H1 (cell line): ENCODE measurements around the gene SIK2. TPM values are rescaled to one million over a fixed set of nuclear protein-coding genes. Genes with fewer than 3 reads are reported as not detected.

Source experiments
- CTCF ChIA-PET: fragments of 300-600 bp; sonication (Branson Sonifier 250); formaldehyde crosslinking; loops from one replicate; lab custom pipeline; 2021; ENCODE audit not compliant: partially characterized antibody; lab: Charles Lee
- POLR2A ChIA-PET: fragments of 300-600 bp; sonication (Branson Sonifier 250); formaldehyde crosslinking; loops from one replicate; lab custom pipeline; 2021; ENCODE audit warnings: inconsistent platforms; ENCODE audit not compliant: partially characterized antibody; lab: Charles Lee
- DNase-seq, 2 experiments: peaks; one replicate each; pipeline versions ENCODE4 v3.0.0 to v3.0.0-alpha.2; 2010 to 2022; ENCODE audit warnings: low spot score in 2 of 2, low read depth in 1 of 2, mixed read lengths in 1 of 2
- FAIRE-seq: peaks from 2 replicates; lab custom pipeline; 2011; peaks lifted over from hg19 to GRCh38; lab: Jason Lieb, UNC
- H2AFZ ChIP-seq: 2 replicates; pipeline ENCODE4 v1.8.1; 2012; ENCODE audit warnings: low read length, inconsistent platforms
- H2AK5ac ChIP-seq: 2 replicates; pipeline ENCODE4 v1.6.1; 2013; ENCODE audit warnings: low read depth, low read length
- H2BK120ac ChIP-seq: replicated peaks from 2 replicates; pipeline ENCODE3; 2013; ENCODE audit warnings: low read depth, low read length, inconsistent platforms
- H2BK12ac ChIP-seq: 2 replicates; pipeline ENCODE4 v1.6.1; 2013; ENCODE audit warnings: low read depth, low read length
- H2BK15ac ChIP-seq: 2 replicates; pipeline ENCODE4 v1.6.1; 2013; ENCODE audit warnings: low read length
- H2BK20ac ChIP-seq: 2 replicates; pipeline ENCODE4 v1.6.1; 2013; ENCODE audit warnings: low read length
- H2BK5ac ChIP-seq: 2 replicates; pipeline ENCODE4 v1.6.1; 2013; ENCODE audit warnings: low read depth, low read length
- H3K14ac ChIP-seq: 2 replicates; pipeline ENCODE4 v1.6.1; 2013; ENCODE audit warnings: inconsistent platforms; ENCODE audit not compliant: insufficient read length
- H3K18ac ChIP-seq: 2 replicates; pipeline ENCODE4 v1.6.1; 2013; ENCODE audit warnings: low read length; ENCODE audit errors: extremely low read depth
- H3K23ac ChIP-seq: 2 replicates; pipeline ENCODE4 v1.6.1; 2013; ENCODE audit warnings: inconsistent platforms; ENCODE audit not compliant: insufficient read length
- H3K23me2 ChIP-seq: 2 replicates; pipeline ENCODE4 v1.6.1; 2013; ENCODE audit warnings: low read depth, low read length
- H3K27ac ChIP-seq: 2 replicates; pipeline ENCODE4 v1.6.1; 2011; ENCODE audit warnings: low read depth, low read length, inconsistent platforms
- H3K27me3 ChIP-seq, 4 experiments: replicated peaks in 1 of 4; 1 replicate in 1 of 4; 2 replicates in 3 of 4; pipeline versions ENCODE4 v1.6.1 to v1.8.1; 2011 to 2013; ENCODE audit warnings: low read length in 3 of 4, mild to moderate bottlenecking in 3 of 4, inconsistent platforms in 2 of 4, mixed read lengths in 2 of 4, moderate library complexity in 1 of 4; ENCODE audit not compliant: control insufficient read depth in 3 of 4, insufficient read depth in 3 of 4; ENCODE audit errors: extremely low read depth in 1 of 4
- H3K36me3 ChIP-seq, 4 experiments: 2 replicates each; pipeline versions ENCODE4 v1.6.1 to v1.8.1; 2011 to 2013; ENCODE audit warnings: mild to moderate bottlenecking in 4 of 4, low read length in 3 of 4, moderate library complexity in 2 of 4, control low read depth in 1 of 4, inconsistent platforms in 1 of 4; ENCODE audit not compliant: insufficient read depth in 4 of 4, control insufficient read depth in 2 of 4
- H3K4ac ChIP-seq: replicated peaks from 2 replicates; pipeline ENCODE3; 2013; ENCODE audit warnings: low read length, low read depth, mixed read lengths, inconsistent platforms; ENCODE audit not compliant: insufficient read length
- H3K4me1 ChIP-seq, 4 experiments: replicated peaks in 1 of 4; 1 replicate in 1 of 4; 2 replicates in 3 of 4; pipeline versions ENCODE4 v1.6.1 to v1.8.1; 2011 to 2013; ENCODE audit warnings: low read length in 3 of 4, inconsistent platforms in 2 of 4, mixed read lengths in 1 of 4; ENCODE audit not compliant: insufficient read depth in 4 of 4, control insufficient read depth in 3 of 4
- H3K4me2 ChIP-seq, 2 experiments: 2 replicates each; pipeline versions ENCODE4 v1.6.1 to v1.8.1; 2011 to 2013; ENCODE audit warnings: low read depth in 2 of 2, low read length in 2 of 2, control low read depth in 1 of 2, inconsistent platforms in 1 of 2, mild to moderate bottlenecking in 1 of 2; ENCODE audit not compliant: insufficient read depth in 1 of 2
- H3K4me3 ChIP-seq, 4 experiments: fragments of 200-600, 300-600 bp in 1 of 4; sonication (generic), shearing (Covaris generic), sonication (Bioruptor Twin) in 1 of 4; 2 replicates each; pipeline versions ENCODE4 v1.5.1 to v1.8.1; 2011 to 2016; ENCODE audit warnings: low read length in 4 of 4, low read depth in 3 of 4, control low read depth in 2 of 4, inconsistent platforms in 2 of 4, mild to moderate bottlenecking in 2 of 4, mixed read lengths in 1 of 4, moderate library complexity in 1 of 4; ENCODE audit not compliant: insufficient read depth in 2 of 4; ENCODE audit errors: extremely low read depth in 1 of 4
- H3K56ac ChIP-seq: replicated peaks from 2 replicates; pipeline ENCODE3; 2013; ENCODE audit warnings: low read depth, mild to moderate bottlenecking, mixed read lengths, low read length, inconsistent platforms; ENCODE audit not compliant: insufficient read length
- H3K79me1 ChIP-seq: 2 replicates; pipeline ENCODE4 v1.6.1; 2013; ENCODE audit warnings: low read depth, low read length, control low read depth
- H3K79me2 ChIP-seq, 2 experiments: 2 replicates each; pipeline versions ENCODE4 v1.6.1 to v1.8.1; 2012 to 2013; ENCODE audit warnings: low read length in 2 of 2, mild to moderate bottlenecking in 2 of 2, inconsistent platforms in 1 of 2; ENCODE audit not compliant: insufficient read depth in 2 of 2, control insufficient read depth in 1 of 2
- H3K9ac ChIP-seq, 4 experiments: replicated peaks in 1 of 4; 1 replicate in 1 of 4; 2 replicates in 3 of 4; pipeline versions ENCODE4 v1.6.1 to v1.8.1; 2011 to 2013; ENCODE audit warnings: low read depth in 3 of 4, low read length in 3 of 4, control low read depth in 2 of 4, mild to moderate bottlenecking in 2 of 4, moderate library complexity in 2 of 4, inconsistent platforms in 1 of 4; ENCODE audit errors: extremely low read depth in 1 of 4
- H3K9me3 ChIP-seq, 2 experiments: 2 replicates each; pipeline versions ENCODE4 v1.6.1 to v1.8.1; 2012 to 2013; ENCODE audit warnings: mild to moderate bottlenecking in 2 of 2, moderate library complexity in 2 of 2, control low read depth in 1 of 2, inconsistent platforms in 1 of 2, low read depth in 1 of 2, low read length in 1 of 2, mixed read lengths in 1 of 2; ENCODE audit not compliant: insufficient read depth in 2 of 2
- H4K20me1 ChIP-seq, 2 experiments: replicated peaks in 1 of 2; 2 replicates each; pipeline versions ENCODE3 to v1.8.1; 2011 to 2013; ENCODE audit warnings: inconsistent platforms in 2 of 2, low read length in 2 of 2, mild to moderate bottlenecking in 1 of 2; ENCODE audit not compliant: insufficient read depth in 2 of 2, control insufficient read depth in 1 of 2
- H4K5ac ChIP-seq: 2 replicates; pipeline ENCODE4 v1.6.1; 2013; ENCODE audit warnings: low read length, low read depth, mixed read lengths, inconsistent platforms; ENCODE audit not compliant: insufficient read length
- H4K8ac ChIP-seq: 2 replicates; pipeline ENCODE4 v1.8.0; 2013; ENCODE audit warnings: mild to moderate bottlenecking, moderate library complexity, low read length, inconsistent platforms; ENCODE audit not compliant: insufficient read depth; ENCODE audit errors: extremely low read depth
- H4K91ac ChIP-seq: replicated peaks from 2 replicates; pipeline ENCODE3; 2013; ENCODE audit warnings: low read length, mixed read lengths, inconsistent platforms; ENCODE audit not compliant: insufficient read length
- JUN ChIP-seq: IDR thresholded peaks from 2 replicates; pipeline ENCODE4 v1.6.1; 2011; ENCODE audit warnings: low read depth, mild to moderate bottlenecking, improper control_type of control experiment, low read length
- KDM5A ChIP-seq: fragments of 200-600 bp; IDR thresholded peaks from 2 replicates; pipeline ENCODE4 v1.7.1; 2012; ENCODE audit warnings: mild to moderate bottlenecking, low read length, inconsistent platforms, mixed read lengths
- SIN3A ChIP-seq, 2 experiments: IDR thresholded peaks in 1 of 2; conservative IDR thresholded peaks in 1 of 2; 2 replicates each; pipeline ENCODE4 v1.6.1; 2011 to 2012; ENCODE audit warnings: low read length in 2 of 2, improper control_type of control experiment in 1 of 2, low read depth in 1 of 2, mild to moderate bottlenecking in 1 of 2
- polyA plus RNA-seq, 7 experiments: library from polyadenylated mRNA; depleted of rRNA in 3 of 7; stranded (reverse) in 5 of 7; unstranded in 2 of 7; fragments of >200 nt in 5 of 7; fragments of 200-250 nt in 2 of 7; gene quantifications; 1 replicate in 5 of 7; 2 replicates in 1 of 7; 4 replicates in 1 of 7; pipeline versions ENCODE4 v1.2.1 to v1.2.3, GENCODE V29; 2011 to 2013; ENCODE audit warnings: missing spikeins in 2 of 7, mixed read lengths in 2 of 7
- total RNA-seq: library from RNA; stranded (reverse); fragmentation: NEBNext Ultra II Directional; extraction: Animal tissue kit (Norgen Biotek cat#: 25700); gene quantifications from 2 replicates; pipeline ENCODE4 v1.2.1, GENCODE V29; 2021

SIK2 gene
- total and polyA plus RNA-seq, 2 of the 8 experiments (the other 6 are each of a cell fraction or from before 2014, with no cell fraction given), result 8.8 to 11.2 TPM

DNA sequence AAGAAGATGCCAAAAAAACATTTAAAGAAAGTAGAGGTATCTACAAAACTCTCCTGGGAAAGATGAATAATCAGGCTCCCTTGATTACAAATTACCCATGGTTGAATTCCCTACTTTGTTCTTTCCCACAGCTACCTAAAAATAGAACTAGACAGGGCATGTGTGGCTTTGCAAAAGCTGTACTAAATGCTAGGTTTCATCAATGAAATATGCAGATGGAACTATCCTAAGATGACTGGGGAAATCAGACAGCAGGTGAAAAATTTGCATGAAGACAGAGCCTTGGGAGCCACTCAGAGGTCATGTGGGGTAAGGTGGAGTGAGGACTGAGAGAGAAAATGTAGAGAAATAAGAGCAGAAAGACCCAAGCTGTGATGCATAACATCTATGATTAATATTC is 47.0 kb upstream of the SIK2 start:
- no peak overlapping the region for H3K18ac ChIP-seq
- H3K4me3 ChIP-seq, result no peak overlapping the region
- peaks cover 0 to 2% (median 0%) of the 10 kb centered on the region in 4 experiments; a peak in 1 of 7 replicates for H3K4me1 ChIP-seq
- no peak overlapping the region for H3K9ac ChIP-seq
- no peak overlapping the region for H4K91ac ChIP-seq
- no peaks in the 10 kb centered on the region for H3K79me2 ChIP-seq
- TF ChIP-seq JUN, result no peak
- no peak for TF ChIP-seq SIN3A (conservative IDR thresholded peaks at IDR 0.05 in 1 of 2, IDR thresholded peaks at IDR 0.05 in 1 of 2; ENCODE audit: low read depth in 1 of 2, low read length in 2 of 2)
- no peak for TF ChIP-seq KDM5A
- TF ChIP-seq, all 59 proteins: peak for 0
- Histone ChIP-seq H2AFZ (no peak overlapping the region), H3K23me2 (no peaks in the 10 kb centered on the region; the same call in 1 of the 2 replicates), H2BK5ac (no peak overlapping the region), H4K5ac (no peak overlapping the region), H3K36me3 (peaks cover 0 to 13% (median 6%) of the 10 kb centered on the region in 4 experiments; a peak in 3 of 8 replicates), H3K4ac (no peak overlapping the region), H3K27ac (no peak overlapping the region), H2BK12ac (no peak overlapping the region), H3K56ac (no peak overlapping the region), H3K27me3 (no peaks in the 10 kb centered on the region), H3K23ac (no peak overlapping the region), H3K4me2 (no peak overlapping the region), H3K14ac (no peak overlapping the region), H2BK20ac (no peak overlapping the region), H4K8ac (no peak overlapping the region), H2BK15ac (no peak overlapping the region), H3K79me1 (no peaks in the 10 kb centered on the region), H3K9me3 (peaks cover 8% of the 10 kb centered on the region in 2 experiments; a peak in 3 of 4 replicates), H4K20me1 (no peaks in the 10 kb centered on the region), H2AK5ac (no peak overlapping the region), H2BK120ac (no peak overlapping the region)
- FAIRE-seq (no peak), DNase-seq (no peak)
- POLR2A ChIA-PET, result interaction anchor here (1.9 kb wide), 1 partner anchor 16 kb away, joined by 7 read pairs; no protein-coding TSS in a partner anchor
- CTCF ChIA-PET, result interaction anchor here (1.2 to 6.1 kb wide), 2 partner anchors 8 to 100 kb away, joined by 4 to 30 read pairs; no protein-coding TSS in a partner anchor
